Iris pigment epithelial cell (primary cell): ENCODE measurements around the gene SPATA33.
A peak's percentile ranks its signal among the peaks of the same experiment; 100 is the strongest.

Source experiments
- DNase-seq: peaks from one replicate; pipeline ENCODE4 v3.0.0-alpha.2; 2011; ENCODE audit warnings: low read depth

SPATA33 gene

DNA sequence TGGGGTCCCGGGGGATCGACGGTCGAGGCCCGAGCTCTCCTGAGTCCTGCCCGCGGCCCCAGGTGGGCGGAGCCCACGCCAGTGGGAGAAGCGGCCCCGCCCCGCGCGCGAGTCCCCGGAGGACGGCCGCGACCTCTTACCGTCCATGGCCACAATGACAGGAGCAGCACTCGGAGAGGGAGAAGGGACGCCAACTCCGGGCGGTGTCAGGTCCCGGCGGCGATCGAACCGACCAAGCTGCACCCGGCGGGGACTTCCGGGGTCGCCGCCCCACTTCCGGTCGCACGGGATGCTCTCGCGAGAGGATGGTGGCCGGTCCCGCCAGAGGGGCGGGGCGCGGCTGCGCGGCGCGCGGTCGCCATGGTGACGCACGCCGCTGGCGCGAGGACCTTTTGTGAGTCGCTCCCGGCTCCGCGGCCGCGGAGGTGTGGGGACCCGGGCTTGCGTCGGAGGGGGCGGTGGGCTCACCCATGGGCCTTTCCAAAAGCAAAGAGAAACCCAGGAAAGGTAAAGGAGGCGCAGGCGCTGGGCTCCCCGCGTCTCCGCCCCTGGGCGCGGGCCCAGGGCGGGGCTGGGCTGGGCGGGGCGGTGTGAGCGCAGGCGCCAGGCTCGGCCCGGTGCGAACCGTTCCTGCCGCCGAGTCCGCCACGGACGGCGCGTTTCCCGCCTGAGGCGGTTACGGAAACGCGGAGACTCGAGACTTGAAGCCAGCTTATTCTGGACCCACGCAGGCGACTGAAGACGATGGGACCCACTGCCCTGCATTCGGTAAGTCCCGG is at the start of gene SPATA33, which contains the start of gene CHMP1A:
SPATA33 (plus strand) TSS at position 395 of the 779 bp plus-strand sequence; CDS start at position 471, 76 bp downstream.
CHMP1A (minus strand) TSS at position 267 of the 779 bp plus-strand sequence; CDS start at position 147, 120 bp downstream.
- DNase-seq: peak; percentile 80

GRCh38 chr16:89607937-89608740 is 49.5 kb upstream of the SPATA33 start:
- no peak for DNase-seq

DNA sequence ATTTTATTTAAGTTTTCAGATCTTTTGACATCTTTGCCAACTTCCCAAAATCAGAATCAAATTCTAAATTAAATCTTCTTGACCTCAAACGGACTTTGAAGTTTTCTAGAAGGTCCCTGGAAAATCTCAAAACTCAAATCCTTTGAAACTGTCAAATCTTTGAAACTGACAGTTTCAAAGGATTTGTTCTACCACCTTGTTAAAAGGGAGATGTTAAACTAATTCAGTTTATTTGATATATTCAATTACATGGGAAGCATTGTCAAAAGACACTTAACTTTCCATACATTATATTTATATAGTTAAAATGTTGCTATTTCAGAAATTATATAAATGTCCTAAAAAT is 47.6 kb upstream of the SPATA33 start:
- DNase-seq: no peak

- DNase-seq: no peak
Measured at GRCh38 chr16:89612415-89613166, 45.0 kb upstream of the SPATA33 start.

DNA sequence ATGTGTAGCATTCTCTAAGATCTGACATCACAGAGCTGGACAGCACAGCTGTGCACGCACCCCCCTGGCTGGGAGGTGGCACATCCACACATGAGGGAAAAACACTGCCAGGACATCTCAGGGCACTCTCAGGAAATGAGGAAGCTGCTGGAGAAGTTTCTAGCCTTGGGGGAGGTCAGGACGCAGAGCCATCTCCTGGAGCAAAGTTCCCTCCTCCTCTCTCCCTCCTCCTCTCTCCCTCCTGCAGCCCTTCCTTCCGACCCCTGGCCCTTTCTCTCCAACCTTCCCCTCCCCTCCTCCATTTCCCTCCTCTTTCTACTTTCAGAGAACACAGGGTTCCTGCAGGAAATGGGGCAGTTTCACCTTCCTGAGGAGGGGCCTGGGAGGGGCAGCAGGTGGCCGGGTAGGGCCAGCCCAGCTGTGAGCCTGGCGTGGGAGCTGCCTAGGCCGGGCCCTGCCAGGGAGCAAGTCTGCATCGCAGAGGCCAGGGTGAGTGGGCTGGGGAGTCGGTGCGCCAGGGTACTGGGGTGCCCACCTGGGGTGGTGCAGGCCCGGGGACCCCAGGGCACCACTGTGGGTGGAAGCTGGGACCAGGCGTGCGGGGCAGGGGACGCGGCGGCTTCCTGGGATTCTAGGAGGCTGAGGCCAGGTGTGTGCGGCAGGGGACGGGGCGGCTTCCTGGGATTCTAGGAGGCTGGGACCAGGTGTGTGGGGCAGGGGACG is 44.2 kb upstream of the SPATA33 start, which contains the start of gene DPEP1:
DPEP1 (plus strand) TSS at position 412 of the 723 bp plus-strand sequence. CDS start 16,769 bp downstream, outside the sequence.
- DNase-seq: no peak

DNA sequence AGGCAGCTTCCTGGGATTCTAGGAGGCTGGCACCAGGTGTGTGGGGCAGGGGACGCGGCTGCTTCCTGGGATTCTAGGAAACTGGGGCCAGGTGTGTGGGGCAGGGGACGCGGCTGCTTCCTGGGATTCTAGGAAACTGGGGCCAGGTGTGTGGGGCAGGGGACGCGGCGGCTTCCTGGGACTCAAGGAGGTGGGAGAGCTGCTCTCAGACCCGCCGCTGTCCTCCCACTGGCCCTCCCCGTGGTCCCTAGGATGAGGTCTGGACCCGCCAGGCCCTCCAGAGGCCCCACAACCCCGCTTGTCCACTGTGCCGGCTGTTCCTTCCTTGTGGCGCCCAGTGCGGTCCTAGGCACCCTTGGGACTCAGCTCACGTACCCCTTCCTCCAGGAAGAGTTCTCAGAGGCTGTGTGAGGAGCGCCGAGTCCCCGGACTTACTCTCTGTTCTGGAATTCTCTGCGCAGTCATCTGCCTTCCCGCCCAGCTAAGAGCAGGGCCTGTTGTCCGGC is 43.6 kb upstream of the SPATA33 start:
- DNase-seq: no peak

- DNase-seq: no peak
Measured at GRCh38 chr16:89615176-89615575, 42.5 kb upstream of the SPATA33 start.

GRCh38 chr16:89615596-89616090 is 42.0 kb upstream of the SPATA33 start:
- no peak for DNase-seq

DNA sequence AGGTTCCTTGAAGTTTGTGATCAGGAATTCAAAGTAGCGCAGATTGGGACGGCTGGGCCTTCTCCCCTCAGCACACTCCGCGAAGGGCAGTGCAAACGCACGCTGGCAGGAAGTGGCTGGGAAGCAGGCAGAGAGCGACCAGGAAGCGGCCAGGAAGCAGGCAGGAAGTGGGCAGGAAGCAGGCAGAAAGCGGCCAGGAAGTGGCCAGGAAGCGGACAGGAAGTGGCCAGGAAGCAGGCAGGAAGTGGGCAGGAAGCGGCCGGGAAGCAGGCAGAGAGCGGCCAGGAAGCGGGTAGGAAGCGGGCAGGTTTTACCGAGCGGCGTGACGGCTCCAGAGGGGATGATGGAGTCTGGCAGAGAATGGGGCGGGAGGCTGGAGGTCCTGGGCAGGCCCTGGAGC is 41.0 kb upstream of the SPATA33 start:
- no peak for DNase-seq

- DNase-seq: no peak
Measured at GRCh38 chr16:89617036-89617435, 40.6 kb upstream of the SPATA33 start.

DNA sequence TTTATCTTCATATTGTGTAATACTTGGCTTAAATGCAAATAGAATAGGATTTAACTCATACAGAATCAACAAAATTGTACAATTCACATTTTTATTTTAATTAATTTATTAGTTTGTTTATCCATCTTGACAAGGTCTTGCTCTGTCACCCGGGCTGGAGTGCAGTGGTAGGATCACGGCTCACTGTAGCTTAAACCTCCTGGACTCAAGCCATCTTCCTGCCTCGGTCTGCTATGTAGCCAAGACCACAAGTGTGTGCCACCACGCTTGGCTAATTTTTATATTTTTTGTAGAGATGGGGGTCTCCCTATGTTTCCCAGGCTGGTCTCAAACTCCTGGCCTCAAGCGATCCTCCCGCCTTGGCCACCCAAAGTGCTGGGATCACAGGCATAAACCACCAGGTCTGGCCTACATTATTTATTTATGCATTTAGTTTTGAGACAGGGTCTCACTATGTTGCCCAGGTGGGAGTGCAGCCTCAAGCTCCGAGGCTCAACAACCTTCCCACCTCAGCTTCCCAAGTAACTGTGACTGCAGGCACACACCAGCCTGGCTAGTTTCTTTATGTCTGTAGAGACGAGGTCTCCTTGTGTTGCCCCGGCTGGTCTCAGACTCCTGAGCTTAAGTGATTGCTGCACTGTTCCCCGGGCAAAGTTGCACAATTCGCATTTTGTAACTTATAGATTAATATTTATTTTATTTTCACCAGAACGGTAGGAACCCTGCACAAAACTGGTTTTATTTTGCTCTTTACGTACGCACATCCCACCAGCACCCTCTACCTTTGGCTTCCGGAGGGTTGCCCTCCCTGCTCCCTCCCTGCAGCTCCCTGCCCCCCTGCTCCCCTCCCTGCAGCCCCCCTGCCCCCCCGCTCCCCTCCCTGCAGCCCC is 39.3 kb upstream of the SPATA33 start:
- peak; percentile 61 for DNase-seq

- peak; percentile 16 for DNase-seq
Measured at GRCh38 chr16:89619840-89620239, 37.8 kb upstream of the SPATA33 start.

DNA sequence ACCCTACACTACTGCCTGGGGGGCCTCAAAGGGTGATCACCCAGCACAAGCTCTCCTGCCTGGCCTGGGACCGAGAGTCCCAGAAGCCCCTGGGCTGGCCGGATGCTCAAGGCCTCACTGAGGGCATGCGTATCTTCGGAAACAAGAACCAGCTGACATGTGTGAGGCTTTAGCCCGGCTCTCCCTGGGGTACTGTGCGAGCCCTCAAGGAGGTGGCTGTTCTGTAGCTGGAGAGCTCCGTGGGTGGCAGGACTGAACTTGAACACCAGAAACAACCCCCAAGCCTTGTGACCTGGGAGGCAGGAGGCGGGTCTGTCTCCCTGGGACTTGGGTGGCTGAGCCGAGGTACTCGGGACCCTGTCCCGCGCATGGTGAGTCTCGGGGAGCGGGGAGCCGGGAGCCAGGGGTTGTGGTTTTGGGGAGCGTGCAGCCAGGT is 37.2 kb upstream of the SPATA33 start:
- DNase-seq: no peak

DNA sequence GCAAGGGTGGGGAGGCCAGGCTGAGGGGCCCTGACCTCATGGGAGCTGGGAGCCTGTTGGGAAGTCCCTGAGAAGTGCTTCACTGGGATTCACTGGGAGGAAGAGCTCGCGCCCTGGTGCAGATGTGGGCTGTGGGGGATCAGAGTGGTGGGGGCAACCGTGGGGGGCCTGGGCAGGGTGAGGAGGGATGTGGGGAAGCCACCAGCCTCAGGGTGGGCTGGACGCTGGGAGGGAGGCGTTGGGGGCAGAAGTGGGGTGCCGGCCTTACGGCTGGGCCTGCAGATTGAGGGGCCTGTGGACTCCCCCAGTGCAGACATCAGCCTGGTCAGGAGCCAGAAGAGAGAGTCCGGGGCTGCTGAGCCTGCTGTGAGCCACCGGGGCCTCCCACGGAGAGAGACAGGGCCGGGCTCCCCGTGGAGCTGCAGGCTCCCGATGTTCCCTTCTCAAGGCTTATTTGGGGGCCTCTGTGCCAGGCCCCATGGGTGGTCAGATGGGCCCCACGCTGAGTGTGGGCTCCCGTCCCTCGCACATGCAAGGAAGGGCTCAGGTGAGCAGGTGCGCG is 36.4 kb upstream of the SPATA33 start:
- no peak for DNase-seq

- DNase-seq: no peak
Measured at GRCh38 chr16:89621698-89622409, 35.8 kb upstream of the SPATA33 start.

DNA sequence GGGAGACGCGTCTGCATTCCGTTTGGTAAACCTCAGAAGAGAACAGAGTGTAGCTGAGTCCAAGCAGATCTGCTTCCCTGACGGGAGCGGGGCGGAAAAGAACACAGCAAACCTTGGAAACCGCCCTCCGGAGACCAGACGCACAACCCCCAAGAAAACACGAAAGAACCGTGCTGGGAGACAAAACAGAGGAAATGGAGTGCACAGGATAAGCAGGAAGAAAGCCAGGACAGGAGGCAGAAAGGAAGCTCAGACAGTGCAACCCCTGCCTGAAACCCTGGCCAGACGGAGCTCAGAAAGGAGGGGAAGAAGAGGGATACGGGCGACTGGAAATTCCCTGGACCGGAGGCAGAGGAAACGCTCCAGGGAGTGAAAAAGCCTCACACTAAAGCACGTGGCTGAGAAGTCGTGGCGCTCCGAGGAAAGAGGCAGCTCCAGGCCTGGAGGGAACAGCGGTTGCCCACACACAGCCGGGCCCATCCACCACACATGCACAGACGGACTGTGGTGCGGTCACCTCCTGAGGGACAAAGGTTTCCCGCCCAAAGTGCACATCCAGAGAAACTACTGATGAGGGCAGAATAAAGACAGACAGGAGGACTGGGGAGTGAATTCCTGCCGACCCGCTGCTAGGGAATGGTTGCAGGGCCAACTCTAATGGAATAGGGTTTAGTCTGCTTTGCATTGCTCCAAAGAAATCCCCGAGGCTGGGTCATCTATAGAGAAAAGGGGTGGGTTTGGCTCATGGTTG is 34.0 kb upstream of the SPATA33 start:
- DNase-seq: no peak

DNA sequence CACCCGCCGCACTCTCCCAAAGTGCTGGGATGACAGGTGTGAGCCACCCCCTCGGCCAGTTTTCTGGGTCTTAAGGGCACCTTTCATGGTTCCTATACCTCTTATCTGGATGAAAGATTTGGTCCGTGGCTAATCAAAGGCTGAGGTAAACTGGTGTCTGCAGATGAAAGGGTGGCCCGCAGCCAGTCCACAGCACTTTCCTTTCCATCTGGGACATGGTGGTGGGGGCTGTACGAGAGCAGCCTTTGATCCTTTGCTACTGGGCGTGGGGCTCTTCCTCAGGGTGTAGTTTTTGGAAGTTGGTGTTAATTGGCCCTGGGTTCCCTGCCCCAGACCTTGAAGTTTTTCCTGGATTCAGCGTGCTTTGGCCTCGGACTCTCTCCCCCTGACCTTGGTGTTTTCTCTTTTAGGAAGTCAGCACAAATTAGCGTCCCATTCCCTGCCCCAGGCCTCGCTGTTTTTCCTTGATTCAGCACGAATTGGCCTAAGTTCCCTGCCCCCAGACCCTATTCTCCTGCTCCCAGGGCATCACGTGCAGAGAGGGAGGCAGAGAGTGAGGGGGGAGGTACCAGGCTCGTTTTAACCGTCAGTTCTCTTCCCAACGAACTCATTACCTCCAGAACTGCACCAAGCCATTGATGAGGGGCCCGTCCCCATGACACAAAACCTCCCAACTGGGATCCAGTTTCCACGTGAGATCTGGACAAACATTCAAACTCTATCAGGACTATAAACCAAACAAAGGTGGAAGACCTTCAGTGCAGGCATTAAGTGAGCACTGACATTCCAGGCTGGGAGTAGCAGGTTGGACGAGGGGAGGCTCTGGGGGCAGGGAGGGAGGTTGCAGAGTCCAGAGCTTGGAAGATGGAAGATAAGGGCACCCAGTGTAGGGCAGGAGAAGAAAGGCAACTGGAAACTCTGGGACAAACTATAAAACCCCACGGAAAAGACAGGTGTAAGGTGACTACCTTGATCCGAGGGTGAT is 32.6 kb upstream of the SPATA33 start:
- no peak for DNase-seq
